DOHH2 (cell line): ENCODE data around the gene DNAL1.

Experiments used
- H3F3A ChIP-seq: fragments of 200-600 bp; sonication (generic), shearing (Covaris generic); 2 replicates; pipeline ENCODE4 v1.6.0; 2016; ENCODE audit warnings: antibody characterized with exemption, mild to moderate bottlenecking; ENCODE audit not compliant: control insufficient read depth, insufficient read depth
- H3K27ac ChIP-seq: fragments of 200-600 bp; sonication (generic); 2 replicates; pipeline ENCODE4 v1.5.1; 2014; ENCODE audit warnings: low read depth, mild to moderate bottlenecking, low read length, moderate library complexity
- H3K27me3 ChIP-seq: fragments of 200-600 bp; sonication (generic); 2 replicates; pipeline ENCODE4 v1.6.1; 2014; ENCODE audit warnings: mild to moderate bottlenecking, low read length, mixed read lengths; ENCODE audit not compliant: control insufficient read depth
- H3K36me3 ChIP-seq: fragments of 200-600 bp; sonication (generic); 2 replicates; pipeline ENCODE4 v1.6.1; 2014; ENCODE audit warnings: mild to moderate bottlenecking, low read length, moderate library complexity, mixed read lengths; ENCODE audit not compliant: control insufficient read depth
- H3K4me1 ChIP-seq: fragments of 200-600 bp; sonication (generic); 2 replicates; pipeline ENCODE4 v1.6.1; 2014; ENCODE audit warnings: mild to moderate bottlenecking, low read length, mixed read lengths; ENCODE audit not compliant: control insufficient read depth
- H3K4me2 ChIP-seq: fragments of 200-600 bp; sonication (generic); 2 replicates; pipeline ENCODE4 v1.6.0; 2014; ENCODE audit warnings: mild to moderate bottlenecking, low read length, moderate library complexity
- H3K4me3 ChIP-seq: fragments of 200-600 bp; sonication (generic); 2 replicates; pipeline ENCODE4 v1.5.1; 2014; ENCODE audit warnings: mild to moderate bottlenecking, low read length, mixed read lengths
- H3K79me2 ChIP-seq: fragments of 200-600 bp; sonication (generic); 2 replicates; pipeline ENCODE4 v1.6.1; 2014; ENCODE audit warnings: mild to moderate bottlenecking, low read length, mixed read lengths; ENCODE audit not compliant: control insufficient read depth
- H3K9me2 ChIP-seq: fragments of 200-600 bp; sonication (generic); replicated peaks from 2 replicates; pipeline ENCODE4 v1.6.1; 2014; ENCODE audit warnings: mild to moderate bottlenecking, low read length, mixed read lengths; ENCODE audit not compliant: control insufficient read depth
- H3K9me3 ChIP-seq: fragments of 200-600 bp; sonication (generic); 2 replicates; pipeline ENCODE4 v1.6.1; 2014; ENCODE audit warnings: antibody characterized with exemption, low read length, mixed read lengths; ENCODE audit not compliant: control insufficient read depth, insufficient read depth
- H4K20me1 ChIP-seq: fragments of 200-600 bp; sonication (generic); 2 replicates; pipeline ENCODE4 v1.6.0; 2014; ENCODE audit warnings: low read depth, mild to moderate bottlenecking, antibody characterized with exemption, low read length, moderate library complexity; ENCODE audit not compliant: control insufficient read depth, insufficient read depth
- EZH2phosphoT487 ChIP-seq: fragments of 200-600 bp; sonication (generic); IDR thresholded peaks from 2 replicates; pipeline ENCODE4 v1.6.1; 2017; ENCODE audit warnings: borderline replicate concordance, mild to moderate bottlenecking, antibody characterized with exemption, low read length, moderate library complexity, mixed read lengths
- TF ChIP-seq, protein P1 (sequence below): fragments of 200-600 bp; sonication (generic); IDR thresholded peaks from one replicate; pipeline ENCODE4 v1.5.1; 2014; ENCODE audit warnings: antibody characterized with exemption, mild to moderate bottlenecking, low read depth, low read length; ENCODE audit not compliant: poor library complexity, severe bottlenecking

DNAL1 gene

DNA sequence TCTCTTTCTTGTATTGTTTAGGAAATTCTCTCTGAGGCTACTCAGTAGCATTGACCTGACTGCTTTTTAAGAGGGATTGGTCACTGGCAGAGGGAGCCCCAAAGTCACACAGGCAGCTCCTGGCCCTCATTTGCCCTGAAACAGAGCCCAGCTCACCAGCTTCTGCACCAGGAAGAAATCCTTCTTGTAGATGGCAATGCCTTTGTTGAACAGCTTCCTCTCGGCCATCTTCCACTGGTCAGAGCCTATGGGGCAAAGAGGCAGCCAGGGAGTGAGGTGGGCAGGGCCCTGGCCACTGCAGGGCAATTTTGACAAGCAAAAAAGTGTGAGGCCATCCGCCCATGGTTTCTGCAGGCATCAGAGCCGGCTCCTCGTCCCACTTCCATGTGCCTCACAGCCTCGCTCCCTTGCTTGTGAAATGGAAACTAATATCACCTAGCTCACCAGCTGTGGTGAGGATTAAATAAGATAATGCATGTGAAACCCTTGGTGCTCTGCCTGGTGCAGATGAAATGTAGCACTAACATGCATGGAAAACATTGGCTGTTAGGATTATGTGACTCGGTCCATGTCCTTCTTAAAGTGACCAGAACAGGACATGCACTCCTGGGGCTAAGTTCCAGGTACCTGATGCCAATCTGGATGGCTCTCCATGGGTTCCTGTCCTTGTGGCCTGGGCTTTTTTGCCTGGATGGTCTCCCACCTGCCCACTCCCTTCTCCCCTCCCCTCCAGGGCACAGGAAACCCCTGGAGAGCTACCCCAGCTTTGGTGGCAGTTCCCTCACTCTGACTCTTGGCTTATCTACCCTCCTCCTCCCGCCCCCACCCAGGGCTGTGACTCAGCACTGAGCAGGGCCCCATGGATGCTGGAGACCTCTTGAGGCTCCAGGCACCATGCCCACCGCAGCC lies 80.6 kb downstream of the DNAL1 start:
- H3K4me1 ChIP-seq: peaks cover 9% of the 10 kb centered on the region
- H3K79me2 ChIP-seq: peaks cover 27% of the 10 kb centered on the region
- H3F3A ChIP-seq: peaks cover 27% of the 10 kb centered on the region
- TF ChIP-seq, protein P1, sequence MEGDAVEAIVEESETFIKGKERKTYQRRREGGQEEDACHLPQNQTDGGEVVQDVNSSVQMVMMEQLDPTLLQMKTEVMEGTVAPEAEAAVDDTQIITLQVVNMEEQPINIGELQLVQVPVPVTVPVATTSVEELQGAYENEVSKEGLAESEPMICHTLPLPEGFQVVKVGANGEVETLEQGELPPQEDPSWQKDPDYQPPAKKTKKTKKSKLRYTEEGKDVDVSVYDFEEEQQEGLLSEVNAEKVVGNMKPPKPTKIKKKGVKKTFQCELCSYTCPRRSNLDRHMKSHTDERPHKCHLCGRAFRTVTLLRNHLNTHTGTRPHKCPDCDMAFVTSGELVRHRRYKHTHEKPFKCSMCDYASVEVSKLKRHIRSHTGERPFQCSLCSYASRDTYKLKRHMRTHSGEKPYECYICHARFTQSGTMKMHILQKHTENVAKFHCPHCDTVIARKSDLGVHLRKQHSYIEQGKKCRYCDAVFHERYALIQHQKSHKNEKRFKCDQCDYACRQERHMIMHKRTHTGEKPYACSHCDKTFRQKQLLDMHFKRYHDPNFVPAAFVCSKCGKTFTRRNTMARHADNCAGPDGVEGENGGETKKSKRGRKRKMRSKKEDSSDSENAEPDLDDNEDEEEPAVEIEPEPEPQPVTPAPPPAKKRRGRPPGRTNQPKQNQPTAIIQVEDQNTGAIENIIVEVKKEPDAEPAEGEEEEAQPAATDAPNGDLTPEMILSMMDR: no peak
- no peak for TF ChIP-seq EZH2phosphoT487
- H3K27me3 ChIP-seq: no peaks in the 10 kb centered on the region
- no peaks in the 10 kb centered on the region for H3K9me3 ChIP-seq
- peaks cover 100% of the 10 kb centered on the region for H3K36me3 ChIP-seq
- no peak overlapping the region for H3K4me2 ChIP-seq
- H3K4me3 ChIP-seq: no peak overlapping the region
- peaks cover 16% of the 10 kb centered on the region; the same call in 1 of the 2 replicates for H4K20me1 ChIP-seq
- no peak overlapping the region for H3K27ac ChIP-seq
- no peaks in the 10 kb centered on the region for H3K9me2 ChIP-seq

DNA sequence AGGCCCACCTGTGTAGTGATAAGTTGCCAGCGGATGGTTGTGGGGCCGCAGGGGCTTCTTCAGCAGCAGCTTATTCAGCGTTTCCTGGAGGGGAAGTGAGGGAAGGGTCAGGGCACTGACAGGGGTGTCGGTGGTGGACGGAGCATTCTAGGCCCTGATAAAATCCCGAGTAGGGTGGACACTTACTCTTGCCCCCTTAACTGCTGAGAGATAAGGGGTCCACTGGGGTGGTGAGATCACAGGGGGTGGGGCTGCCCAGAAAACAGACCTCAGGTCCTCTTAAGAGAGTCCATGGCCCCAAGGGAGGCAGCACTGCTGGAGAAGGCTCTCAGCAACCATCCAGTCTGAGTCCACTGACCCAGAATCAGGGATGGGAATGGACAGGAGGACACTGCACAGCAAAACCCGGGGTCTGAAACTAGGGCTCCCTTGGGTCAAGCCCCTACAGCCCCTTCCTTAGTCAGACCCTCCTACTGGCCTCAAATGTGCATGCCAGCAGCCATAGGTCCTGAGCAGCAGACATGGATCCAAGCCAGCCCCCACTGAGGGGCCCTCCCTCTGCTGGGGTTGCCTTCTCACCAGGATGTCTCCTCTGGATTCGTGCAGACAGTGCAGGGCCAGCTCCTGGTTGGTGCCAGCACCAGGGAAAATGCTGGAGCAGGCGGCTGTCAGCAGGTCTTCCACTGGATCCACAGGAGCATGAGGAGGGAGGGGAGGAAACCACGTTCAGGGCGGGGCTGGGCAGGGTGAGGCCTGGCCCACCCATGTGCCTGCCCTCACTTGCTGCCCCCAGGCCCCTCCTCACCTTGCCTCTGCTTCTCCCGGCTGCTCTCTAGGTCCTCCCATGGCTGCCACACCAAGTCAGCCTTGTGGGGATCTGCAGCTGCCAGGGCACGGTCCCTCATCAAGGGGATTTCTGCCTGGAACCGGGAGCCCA lies 81.5 kb downstream of the DNAL1 start:
- Histone ChIP-seq H3K27ac (no peak overlapping the region), H3K4me3 (no peak overlapping the region), H3K79me2 (peaks cover 27% of the 10 kb centered on the region), H4K20me1 (peaks cover 16% of the 10 kb centered on the region; the same call in 1 of the 2 replicates), H3K27me3 (no peaks in the 10 kb centered on the region), H3K4me2 (no peak overlapping the region), H3K4me1 (peaks cover 9% of the 10 kb centered on the region), H3K36me3 (peaks cover 100% of the 10 kb centered on the region), H3K9me3 (no peaks in the 10 kb centered on the region), H3K9me2 (no peaks in the 10 kb centered on the region), H3F3A (peaks cover 29% of the 10 kb centered on the region)
- TF ChIP-seq, protein P1: no peak
- TF ChIP-seq EZH2phosphoT487: no peak

DNA sequence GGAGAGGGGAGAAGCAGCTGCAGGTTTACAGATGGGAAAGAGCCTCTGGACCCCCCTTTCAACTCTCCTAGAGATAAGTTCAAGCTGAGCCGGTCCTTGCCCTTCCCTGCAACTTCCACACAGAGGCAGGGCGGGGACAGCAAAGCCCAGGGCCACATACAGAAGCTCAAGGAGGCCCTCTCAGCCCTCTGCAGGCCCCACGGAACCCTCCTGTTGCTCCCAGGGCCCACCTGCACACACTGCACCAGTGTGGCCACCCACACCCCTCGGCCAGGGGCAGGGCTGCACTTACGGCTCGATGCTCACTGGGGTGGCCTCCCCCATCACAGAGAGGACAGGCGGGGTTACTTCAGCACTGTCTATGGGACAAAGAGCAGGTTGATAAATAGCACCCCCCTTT lies 82.4 kb downstream of the DNAL1 start:
- H3K9me2 ChIP-seq: no peaks in the 10 kb centered on the region
- H3K27ac ChIP-seq: no peak overlapping the region
- peaks cover 9% of the 10 kb centered on the region for H3K4me1 ChIP-seq
- H3K79me2 ChIP-seq: peaks cover 35% of the 10 kb centered on the region
- H3K9me3 ChIP-seq: no peaks in the 10 kb centered on the region
- H3F3A ChIP-seq: peaks cover 33% of the 10 kb centered on the region
- TF ChIP-seq EZH2phosphoT487: no peak
- TF ChIP-seq, protein P1: no peak
- no peaks in the 10 kb centered on the region for H3K27me3 ChIP-seq
- H3K4me3 ChIP-seq: no peak overlapping the region
- H3K4me2 ChIP-seq: no peak overlapping the region
- peaks cover 16% of the 10 kb centered on the region; the same call in 1 of the 2 replicates for H4K20me1 ChIP-seq
- peaks cover 100% of the 10 kb centered on the region for H3K36me3 ChIP-seq
